Measurements from ENCODE around the gene FOXA1.

Gene FOXA1

GRCh38 chr14:37594971-37595808 lies at the start of gene FOXA1, which contains the start of gene TTC6:
Gene FOXA1 (minus strand): TSS chr14:37595249. CDS start chr14:37594972, 277 bp downstream.
Gene TTC6 (plus strand): TSS chr14:37595629. CDS start chr14:37622065, 26,436 bp downstream.
- H3K9me3 Mint-ChIP-seq: no peaks in the 10 kb centered on the region
- no peaks in the 10 kb centered on the region for H3K36me3 Mint-ChIP-seq (ENCODE audit: low read depth)
- H3K4me3 Mint-ChIP-seq: peak within 1 kb of the TSS; percentile 72
- intact Hi-C loops (cut with micrococcal nuclease): no loop called here
- peaks cover 91% of the 10 kb centered on the region for H3K27me3 Mint-ChIP-seq
- no peak within 1 kb of the TSS for H3K27ac Mint-ChIP-seq
- H3K4me1 Mint-ChIP-seq (ENCODE audit: low read depth): peaks cover 24% of the 10 kb centered on the region

GRCh38 chr14:37643701-37644100 lies 48.7 kb upstream of the FOXA1 start:
- intact Hi-C loops (cut with micrococcal nuclease): no loop called here
- no peak overlapping the region for H3K27ac Mint-ChIP-seq
- no peaks in the 10 kb centered on the region for H3K9me3 Mint-ChIP-seq
- H3K27me3 Mint-ChIP-seq: no peaks in the 10 kb centered on the region
- H3K36me3 Mint-ChIP-seq (ENCODE audit: low read depth): no peaks in the 10 kb centered on the region
- no peaks in the 10 kb centered on the region for H3K4me1 Mint-ChIP-seq (ENCODE audit: low read depth)
- no peak overlapping the region for H3K4me3 Mint-ChIP-seq

- Mint-ChIP-seq H3K4me3 (no peak overlapping the region), H3K36me3 (ENCODE audit: low read depth) (no peaks in the 10 kb centered on the region), H3K27me3 (no peaks in the 10 kb centered on the region), H3K27ac (no peak overlapping the region), H3K9me3 (no peaks in the 10 kb centered on the region), H3K4me1 (ENCODE audit: low read depth) (no peaks in the 10 kb centered on the region)
- intact Hi-C loops (cut with micrococcal nuclease): no loop called here
Observed at GRCh38 chr14:37642125-37642524, 47.1 kb upstream of the FOXA1 start.

DNA sequence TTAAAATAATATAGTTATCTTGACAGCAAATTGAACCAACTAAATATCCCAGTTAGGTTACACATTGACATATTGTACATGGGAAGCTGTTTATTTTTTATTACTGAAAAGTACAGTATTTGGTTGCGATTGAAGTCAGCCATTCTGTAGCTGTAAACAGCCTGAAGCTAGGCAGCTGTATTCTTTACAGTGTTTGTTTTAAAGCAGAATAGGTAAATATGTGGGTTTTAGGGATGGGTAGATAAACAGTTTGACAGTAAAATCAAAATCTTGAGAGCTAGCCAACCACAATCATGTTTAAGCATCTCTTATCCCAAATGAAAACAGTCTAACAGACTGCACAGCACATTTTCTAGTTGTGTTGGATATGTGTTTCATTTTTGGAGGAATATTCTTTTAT lies 46.1 kb upstream of the FOXA1 start:
- intact Hi-C loops (cut with micrococcal nuclease): no loop called here
- Mint-ChIP-seq H3K4me3 (no peak overlapping the region), H3K4me1 (ENCODE audit: low read depth) (no peaks in the 10 kb centered on the region), H3K9me3 (no peaks in the 10 kb centered on the region), H3K36me3 (ENCODE audit: low read depth) (no peaks in the 10 kb centered on the region), H3K27ac (no peak overlapping the region), H3K27me3 (no peaks in the 10 kb centered on the region)

- intact Hi-C loops (cut with micrococcal nuclease): no loop called here
- Mint-ChIP-seq H3K9me3 (no peaks in the 10 kb centered on the region), H3K27me3 (no peaks in the 10 kb centered on the region), H3K4me1 (ENCODE audit: low read depth) (no peaks in the 10 kb centered on the region), H3K27ac (no peak overlapping the region), H3K4me3 (no peak overlapping the region), H3K36me3 (ENCODE audit: low read depth) (no peaks in the 10 kb centered on the region)
Observed at GRCh38 chr14:37638599-37638998, 43.5 kb upstream of the FOXA1 start.

DNA sequence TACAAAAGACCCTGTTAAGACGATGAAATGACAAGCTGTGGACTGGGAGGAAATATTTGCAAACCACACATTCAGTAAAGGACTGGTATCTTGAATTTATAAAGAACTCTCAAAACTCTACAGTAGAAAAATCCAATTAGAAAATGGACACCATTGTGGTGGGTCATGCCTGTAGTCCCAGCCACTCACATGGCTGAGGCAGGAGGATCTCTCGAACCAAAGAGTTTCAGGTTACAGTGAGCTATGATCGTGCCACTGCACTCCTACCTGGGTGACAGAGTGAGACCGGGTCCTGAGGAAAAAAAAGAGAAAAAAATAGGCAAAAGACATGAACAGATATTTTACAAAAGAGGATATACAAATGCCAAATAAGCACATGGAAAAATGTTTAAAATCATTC lies 42.3 kb upstream of the FOXA1 start:
- intact Hi-C loops (cut with micrococcal nuclease): no loop called here
- no peaks in the 10 kb centered on the region for H3K36me3 Mint-ChIP-seq (ENCODE audit: low read depth)
- no peaks in the 10 kb centered on the region for H3K4me1 Mint-ChIP-seq (ENCODE audit: low read depth)
- H3K27me3 Mint-ChIP-seq: no peaks in the 10 kb centered on the region
- no peak overlapping the region for H3K4me3 Mint-ChIP-seq
- H3K27ac Mint-ChIP-seq: no peak overlapping the region
- peaks cover 2% of the 10 kb centered on the region for H3K9me3 Mint-ChIP-seq

GRCh38 chr14:37625597-37626595 lies 30.8 kb upstream of the FOXA1 start:
- peaks cover 6% of the 10 kb centered on the region for H3K9me3 Mint-ChIP-seq
- intact Hi-C loops (cut with micrococcal nuclease): no loop called here
- peaks cover 26% of the 10 kb centered on the region for H3K27me3 Mint-ChIP-seq
- no peak overlapping the region for H3K4me3 Mint-ChIP-seq
- H3K36me3 Mint-ChIP-seq (ENCODE audit: low read depth): no peaks in the 10 kb centered on the region
- no peak overlapping the region for H3K27ac Mint-ChIP-seq
- H3K4me1 Mint-ChIP-seq (ENCODE audit: low read depth): no peaks in the 10 kb centered on the region

DNA sequence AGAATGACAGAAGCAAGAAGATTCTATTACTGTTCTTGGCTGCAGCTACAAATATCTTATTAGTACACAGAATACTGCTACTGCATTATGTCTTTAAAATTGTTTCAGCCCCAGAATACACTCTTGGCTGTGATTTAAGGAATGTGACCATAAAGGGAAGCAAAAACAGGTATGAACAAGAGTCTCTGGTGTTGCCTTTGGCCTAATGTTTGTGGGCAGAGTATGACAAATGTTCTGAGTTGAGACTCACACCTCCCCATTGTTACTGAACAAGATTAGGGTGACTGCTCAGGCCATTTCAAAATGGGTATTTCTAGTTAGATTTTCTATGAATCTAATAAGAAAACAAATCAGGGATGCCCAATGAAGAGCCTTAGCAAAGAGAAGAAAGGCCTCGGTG lies 28.9 kb upstream of the FOXA1 start:
- intact Hi-C loops (cut with micrococcal nuclease): no loop called here
- H3K27ac Mint-ChIP-seq: no peak overlapping the region

GRCh38 chr14:37623426-37623951 lies 28.4 kb upstream of the FOXA1 start:
- Mint-ChIP-seq H3K9me3 (peaks cover 14% of the 10 kb centered on the region), H3K27me3 (peaks cover 31% of the 10 kb centered on the region), H3K4me3 (no peak overlapping the region), H3K4me1 (ENCODE audit: low read depth) (no peaks in the 10 kb centered on the region), H3K36me3 (ENCODE audit: low read depth) (no peaks in the 10 kb centered on the region), H3K27ac (no peak overlapping the region)
- intact Hi-C loops (cut with micrococcal nuclease): no loop called here

More for the DNA sequence above, 28.9 kb upstream of the FOXA1 start:
- Mint-ChIP-seq H3K4me3 (no peak overlapping the region), H3K9me3 (peaks cover 14% of the 10 kb centered on the region), H3K4me1 (ENCODE audit: low read depth) (no peaks in the 10 kb centered on the region), H3K36me3 (ENCODE audit: low read depth) (no peaks in the 10 kb centered on the region), H3K27me3 (peaks cover 31% of the 10 kb centered on the region)

- Mint-ChIP-seq H3K36me3 (ENCODE audit: low read depth) (no peaks in the 10 kb centered on the region), H3K27ac (no peak overlapping the region), H3K4me1 (ENCODE audit: low read depth) (no peaks in the 10 kb centered on the region), H3K27me3 (peaks cover 31% of the 10 kb centered on the region), H3K4me3 (no peak overlapping the region), H3K9me3 (peaks cover 8% of the 10 kb centered on the region)
- intact Hi-C loops (cut with micrococcal nuclease): no loop called here
Observed at GRCh38 chr14:37622231-37622923, 27.3 kb upstream of the FOXA1 start.

GRCh38 chr14:37620856-37621255 lies 25.8 kb upstream of the FOXA1 start:
- H3K4me3 Mint-ChIP-seq: no peak overlapping the region
- H3K27me3 Mint-ChIP-seq: peaks cover 31% of the 10 kb centered on the region
- H3K36me3 Mint-ChIP-seq (ENCODE audit: low read depth): no peaks in the 10 kb centered on the region
- intact Hi-C loops (cut with micrococcal nuclease): no loop called here
- H3K4me1 Mint-ChIP-seq (ENCODE audit: low read depth): no peaks in the 10 kb centered on the region
- peaks cover 17% of the 10 kb centered on the region for H3K9me3 Mint-ChIP-seq
- no peak overlapping the region for H3K27ac Mint-ChIP-seq

DNA sequence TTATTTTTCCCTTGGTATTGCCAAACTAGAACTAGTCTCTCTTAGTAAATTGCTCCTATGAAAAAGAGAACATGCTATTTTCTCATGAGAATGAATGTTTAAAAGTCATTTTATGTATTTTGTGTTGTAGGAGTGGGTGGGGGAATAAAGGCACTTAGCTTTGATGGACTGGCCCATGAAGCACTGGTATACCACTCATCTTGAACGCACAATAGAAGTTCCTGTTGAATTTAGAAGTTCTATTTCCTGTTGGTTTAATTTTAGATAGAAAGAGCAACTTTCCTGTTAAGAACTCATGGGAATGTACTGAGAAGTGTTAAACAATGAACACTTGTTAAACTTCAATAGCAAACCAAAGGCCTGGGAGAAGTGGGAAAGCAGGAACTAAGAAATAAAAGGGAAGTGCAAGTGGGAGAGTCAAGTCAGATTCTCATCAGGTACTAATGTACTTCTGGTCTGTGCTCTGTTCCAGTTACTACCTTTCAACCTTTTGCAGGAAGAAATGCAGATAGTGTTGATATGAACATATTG lies 23.5 kb upstream of the FOXA1 start:
- peaks cover 39% of the 10 kb centered on the region for H3K9me3 Mint-ChIP-seq
- H3K4me3 Mint-ChIP-seq: no peak overlapping the region
- intact Hi-C loops (cut with micrococcal nuclease): no loop called here
- H3K36me3 Mint-ChIP-seq (ENCODE audit: low read depth): no peaks in the 10 kb centered on the region
- no peak overlapping the region for H3K27ac Mint-ChIP-seq
- H3K4me1 Mint-ChIP-seq (ENCODE audit: low read depth): no peaks in the 10 kb centered on the region
- H3K27me3 Mint-ChIP-seq: peaks cover 26% of the 10 kb centered on the region

GRCh38 chr14:37617864-37618365 lies 22.9 kb upstream of the FOXA1 start:
- Mint-ChIP-seq H3K4me1 (ENCODE audit: low read depth) (no peaks in the 10 kb centered on the region), H3K36me3 (ENCODE audit: low read depth) (no peaks in the 10 kb centered on the region), H3K9me3 (peaks cover 40% of the 10 kb centered on the region)

More at GRCh38 chr14:37617864-37618365, 22.9 kb upstream of the FOXA1 start:
- Mint-ChIP-seq H3K27ac (no peak overlapping the region), H3K27me3 (peaks cover 22% of the 10 kb centered on the region), H3K4me3 (no peak overlapping the region)
- intact Hi-C loops (cut with micrococcal nuclease): no loop called here
